Islet precursor cell (in vitro differentiated cells): ENCODE measurements around the gene TP53BP2.

Experiments used
- DNase-seq: peaks from one replicate; pipeline ENCODE4 v3.0.0-alpha.2; 2018

Gene TP53BP2

GRCh38 chr1:223793716-223794115 is 52.0 kb downstream of the TP53BP2 start:
- DNase-seq = no peak

DNA sequence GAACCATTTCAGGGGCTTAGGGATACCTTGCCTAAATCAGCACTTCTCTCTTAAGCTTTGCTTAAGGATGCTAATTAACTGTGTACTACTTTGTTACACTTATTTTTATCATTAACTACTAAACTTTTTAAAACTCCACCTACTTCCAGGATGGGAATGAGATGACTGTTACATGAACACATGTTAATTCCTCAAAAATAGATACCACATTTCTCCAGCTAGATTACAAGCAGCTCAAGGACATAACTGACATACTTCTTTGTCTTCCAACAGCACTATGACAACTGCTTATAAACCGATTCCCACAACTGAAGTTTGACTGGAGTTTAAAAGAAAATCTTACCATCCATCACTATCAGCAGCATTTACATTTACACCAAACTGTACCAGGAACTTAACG is 53.7 kb downstream of the TP53BP2 start:
- DNase-seq = no peak

- no peak for DNase-seq
Measured at GRCh38 chr1:223788746-223789415, 56.9 kb downstream of the TP53BP2 start.

DNA sequence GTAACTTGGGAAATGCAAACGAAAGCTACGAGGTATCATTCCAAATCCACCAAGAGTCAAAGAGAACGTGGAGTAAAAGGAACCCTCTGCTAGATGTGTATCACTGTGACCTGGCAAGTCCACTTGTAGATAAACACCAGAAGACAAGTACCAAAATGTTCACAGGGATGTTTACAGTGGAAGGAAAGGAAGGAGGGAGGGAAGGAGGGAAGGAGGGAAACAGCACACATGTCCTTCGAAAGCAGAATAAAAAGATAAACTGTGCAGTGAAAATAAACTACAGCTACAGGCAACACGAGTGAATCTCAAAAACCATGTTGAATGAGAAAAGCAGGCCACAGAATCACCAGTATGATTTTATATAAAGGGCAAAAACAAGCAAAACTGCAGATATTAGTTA is 59.9 kb downstream of the TP53BP2 start:
- DNase-seq = no peak

DNA sequence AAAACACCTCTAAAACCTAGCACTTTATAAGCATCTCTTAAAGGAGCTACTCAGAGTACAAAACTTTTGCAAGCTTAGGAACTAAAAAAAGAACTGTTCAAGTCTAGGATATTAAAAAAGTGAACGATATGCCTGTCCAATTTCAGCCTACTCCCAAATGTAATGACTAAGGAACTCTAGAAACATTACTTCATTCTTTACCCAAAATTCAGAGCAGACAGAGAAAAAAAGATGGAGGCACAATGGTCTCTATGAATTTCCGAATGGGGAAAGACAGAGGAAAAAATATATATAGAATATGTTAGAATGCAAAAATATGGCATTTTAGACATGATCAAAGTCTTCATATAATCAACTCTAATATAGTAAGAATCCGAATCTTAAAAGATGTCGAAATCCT is 61.2 kb downstream of the TP53BP2 start:
- DNase-seq = no peak

DNA sequence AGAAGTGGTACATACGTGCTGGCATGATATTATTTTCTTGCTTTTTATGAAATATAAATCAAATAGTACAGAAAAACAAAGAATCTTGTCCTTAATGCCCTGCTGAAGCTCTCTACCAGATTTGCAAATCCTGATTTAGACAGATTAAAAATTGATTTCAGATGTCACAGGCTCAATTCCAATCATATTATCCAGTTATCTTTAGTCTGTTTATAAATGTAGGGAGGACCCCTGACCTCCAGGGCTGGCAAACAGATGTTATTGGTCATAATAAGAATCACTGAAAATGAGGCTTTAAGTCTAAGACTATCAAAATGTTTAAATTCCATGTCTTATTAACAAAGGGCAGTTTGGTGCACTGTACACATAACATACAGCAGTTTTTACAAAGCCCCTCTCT is 62.1 kb downstream of the TP53BP2 start:
- DNase-seq = no peak

DNA sequence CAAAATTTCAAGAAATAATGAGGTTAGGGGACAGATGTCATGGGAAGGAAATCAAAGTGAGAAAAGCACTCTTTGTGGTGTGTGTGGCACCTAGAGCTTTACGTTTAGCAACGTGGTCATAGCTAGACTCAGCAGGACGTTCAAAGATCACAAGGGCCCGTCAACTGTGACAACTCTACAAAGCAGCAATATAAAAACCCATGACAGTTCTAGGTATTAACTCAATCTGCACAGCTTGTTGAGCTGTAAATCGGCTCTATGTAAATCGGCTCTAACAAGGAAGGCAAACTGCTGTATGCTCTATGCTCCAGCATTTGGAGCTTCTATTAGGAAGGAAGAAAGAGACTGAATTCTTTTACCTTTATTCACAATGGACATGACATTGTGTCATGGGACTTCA is 64.8 kb downstream of the TP53BP2 start:
- DNase-seq = no peak

DNA sequence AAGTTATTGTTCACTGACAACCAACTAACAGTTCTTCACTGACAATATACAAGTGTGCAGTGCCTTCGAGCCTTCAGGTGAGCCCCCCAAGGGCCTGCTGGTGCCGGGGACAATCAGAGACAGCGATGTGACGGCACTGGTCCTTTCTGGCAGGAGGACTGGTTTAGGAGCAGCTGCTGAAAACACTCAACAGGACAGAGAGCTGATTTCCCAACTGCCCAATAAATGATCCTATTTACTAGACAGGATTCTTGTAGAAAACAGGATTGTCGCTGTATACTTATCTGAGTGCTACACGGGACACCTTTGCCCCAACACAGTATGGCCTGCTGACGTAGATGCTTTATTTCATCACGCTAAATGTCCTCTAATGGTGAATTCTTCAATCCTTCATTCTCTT is 65.4 kb downstream of the TP53BP2 start:
- no peak for DNase-seq

DNA sequence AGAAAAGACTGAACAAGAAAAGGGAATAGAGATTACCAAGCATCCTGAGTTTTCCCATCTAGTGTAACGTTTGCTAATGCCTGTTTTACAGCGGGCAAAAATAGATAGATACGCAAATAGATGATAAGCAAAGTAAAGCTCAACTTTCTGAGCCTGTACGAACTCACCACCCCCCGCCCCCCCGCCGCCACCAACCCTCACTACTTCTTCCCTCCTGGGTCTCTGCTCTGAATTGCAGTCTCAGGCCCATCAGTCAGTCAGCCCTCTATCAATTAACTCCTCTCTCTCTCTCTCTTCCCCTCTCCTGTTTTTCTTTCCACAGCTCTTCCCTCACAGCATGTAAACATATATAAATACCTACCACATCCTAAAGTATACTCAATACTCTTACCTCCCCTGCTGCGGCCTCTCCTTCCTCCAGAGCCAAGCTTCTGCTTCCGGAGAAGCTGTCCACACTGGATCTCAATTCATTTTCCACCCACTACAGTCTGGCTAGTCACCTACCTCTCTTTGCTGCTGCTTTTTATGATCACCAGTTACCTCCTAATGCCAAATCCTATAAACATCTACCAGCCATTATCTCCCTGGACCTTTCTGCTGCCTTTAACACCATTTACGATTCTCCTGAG is 68.8 kb downstream of the TP53BP2 start:
- DNase-seq = no peak

DNA sequence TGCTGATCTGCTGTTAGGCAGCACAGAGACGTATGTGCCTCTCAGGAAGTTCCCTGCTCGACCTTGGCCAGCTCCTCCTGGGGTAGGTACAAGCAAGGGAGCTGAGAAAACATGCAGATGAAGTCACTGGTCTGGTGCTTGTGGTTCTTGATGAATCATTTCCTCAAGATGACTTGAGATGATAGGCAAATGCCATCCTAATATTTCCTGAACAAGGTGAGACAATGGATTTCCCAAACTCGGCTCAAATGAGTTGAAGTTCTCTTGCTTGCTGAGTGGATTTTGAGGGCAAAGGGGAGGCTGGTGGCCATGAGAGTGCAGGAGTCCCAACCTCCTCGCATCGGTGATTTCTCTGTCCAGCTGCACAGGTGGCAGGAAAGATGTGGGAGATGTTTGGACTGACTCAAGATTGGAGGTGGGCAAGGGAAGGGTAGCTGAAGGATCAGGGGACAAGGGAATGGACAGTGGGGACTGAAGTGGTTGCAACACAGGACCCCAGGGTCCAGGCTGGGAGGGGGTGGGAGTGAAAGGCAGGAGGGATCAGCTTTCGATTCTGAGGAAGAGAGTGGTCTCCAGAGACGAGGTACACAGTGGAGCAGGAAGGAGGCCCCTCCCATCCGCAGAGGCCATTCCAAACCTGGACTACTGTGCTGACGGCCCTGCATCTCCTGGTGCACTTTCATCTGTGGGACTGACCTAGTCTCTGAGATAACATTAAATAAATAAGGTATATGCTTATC is 69.5 kb downstream of the TP53BP2 start:
- DNase-seq = peak; percentile 90

- no peak for DNase-seq
Measured at GRCh38 chr1:223775711-223776074, 70.1 kb downstream of the TP53BP2 start.

DNA sequence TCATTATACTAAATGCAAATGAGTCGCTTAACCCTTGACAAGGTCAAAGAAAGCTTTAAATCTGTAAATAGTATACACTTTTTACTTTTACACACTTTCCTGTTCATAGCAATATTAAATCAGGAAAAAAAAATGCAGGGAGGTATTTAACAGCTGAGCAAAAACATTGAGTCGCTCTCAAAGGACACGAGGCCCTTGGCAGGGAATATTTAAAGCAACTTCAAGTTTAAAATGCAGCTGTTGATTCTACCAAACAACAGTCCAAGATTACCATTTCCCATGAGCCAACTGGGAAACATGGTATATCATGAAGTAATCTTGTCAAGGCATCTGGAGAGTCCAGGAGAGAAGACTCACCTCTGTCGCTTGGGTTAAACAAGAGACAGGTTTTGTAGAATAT is 70.7 kb downstream of the TP53BP2 start:
- DNase-seq = no peak

- DNase-seq = no peak
Measured at GRCh38 chr1:223774134-223774814, 71.5 kb downstream of the TP53BP2 start.

DNA sequence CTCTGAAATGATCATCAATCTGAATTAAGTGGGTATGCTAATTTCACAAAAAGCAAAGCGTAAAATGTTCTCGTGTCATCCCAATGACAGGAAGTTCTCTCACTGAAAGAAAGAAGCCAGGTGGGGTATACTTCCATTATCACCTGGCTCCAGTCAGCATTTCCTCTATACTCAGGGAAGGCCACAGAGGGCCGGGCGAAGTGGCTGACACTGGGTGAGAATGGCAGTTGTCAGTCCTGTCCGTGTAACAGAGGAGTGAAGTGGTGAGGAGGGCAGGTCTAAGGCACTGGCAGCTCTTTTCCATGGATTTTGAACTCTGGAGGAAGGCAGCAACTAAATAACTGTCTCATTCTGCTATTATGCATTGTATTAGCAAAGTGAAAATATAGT is 73.0 kb downstream of the TP53BP2 start:
- no peak for DNase-seq

GRCh38 chr1:223771814-223772770 is 73.7 kb downstream of the TP53BP2 start:
- DNase-seq = peak; percentile 96

GRCh38 chr1:223771469-223771813 is 74.3 kb downstream of the TP53BP2 start:
- no peak for DNase-seq

GRCh38 chr1:223770621-223771315 is 75.0 kb downstream of the TP53BP2 start:
- no peak for DNase-seq

- DNase-seq = no peak
Measured at GRCh38 chr1:223765719-223766340, 79.9 kb downstream of the TP53BP2 start.

DNA sequence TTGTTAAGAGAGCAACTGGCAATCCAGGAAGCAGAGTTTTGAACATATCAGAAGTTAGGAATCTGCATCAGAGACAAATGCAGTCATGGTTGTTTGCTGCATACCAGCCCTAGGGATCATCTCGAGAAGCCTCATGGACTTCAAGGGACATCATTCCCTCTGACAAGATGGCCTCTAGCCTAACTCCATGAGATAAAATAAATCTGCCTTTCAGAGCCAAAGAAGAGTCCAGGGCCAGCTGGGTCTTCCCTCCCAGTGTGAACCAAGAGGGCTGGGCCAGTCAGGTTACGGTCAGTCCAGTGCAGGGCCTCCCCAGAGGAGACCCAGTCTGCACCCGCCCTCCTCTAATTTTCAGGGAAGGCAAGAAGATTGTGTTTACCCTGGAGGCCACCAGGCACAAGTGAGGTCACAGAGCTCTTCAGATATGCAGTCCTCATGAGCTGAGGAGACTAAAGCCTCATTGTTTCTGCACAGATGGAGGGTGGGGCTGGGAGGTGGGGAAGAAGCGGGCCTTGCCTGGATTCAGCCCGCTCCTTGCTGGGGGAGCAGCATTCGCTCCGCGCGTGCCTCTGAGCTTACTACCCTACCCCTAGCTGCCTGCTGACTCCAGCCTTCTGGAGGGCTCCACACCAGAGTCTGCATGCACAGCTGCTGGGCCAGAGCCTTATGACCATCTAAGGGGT is 80.6 kb downstream of the TP53BP2 start:
- peak; percentile 96 for DNase-seq

DNA sequence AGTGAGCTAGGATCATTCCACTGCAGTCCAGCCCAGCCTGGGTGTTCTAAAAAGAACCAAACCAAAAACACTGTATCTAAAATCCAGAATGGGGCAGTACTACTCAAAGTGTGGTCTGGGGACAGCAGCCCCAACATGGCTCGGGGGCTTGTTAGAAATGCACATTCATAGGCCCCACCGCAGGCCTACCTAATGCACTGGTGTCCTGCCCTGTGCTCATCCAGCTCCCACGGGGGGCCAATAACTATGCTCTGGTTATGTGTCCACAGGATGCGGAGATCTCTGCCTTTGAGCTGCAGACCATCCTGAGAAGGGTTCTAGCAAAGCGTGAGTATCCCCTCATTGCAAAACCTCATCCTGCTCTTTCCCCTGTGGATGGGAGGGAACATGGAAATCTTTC is 81.9 kb downstream of the TP53BP2 start:
- DNase-seq = no peak

GRCh38 chr1:223763251-223763650 is 82.5 kb downstream of the TP53BP2 start:
- no peak for DNase-seq
